NCI-H526 treated with DMSO at 0.1 percent for 48 hours (cell line): ENCODE measurements around the gene ADM5.
"Not testable (repeated sequence)": the region's sequence is repeated elsewhere in the genome, so short reads cannot be mapped to it uniquely, and the experiment has no call there.

ENCODE experiments used
- DNase-seq: peaks from one replicate; lab custom pipeline; 2025; lab: John Stamatoyannopoulos, UW

The ADM5 gene

GRCh38 chr19:49701271-49701786, 11.9 kb downstream of the ADM5 start:
- no peak for DNase-seq

GRCh38 chr19:49704888-49705642, 15.7 kb downstream of the ADM5 start:
- no peak for DNase-seq

DNA sequence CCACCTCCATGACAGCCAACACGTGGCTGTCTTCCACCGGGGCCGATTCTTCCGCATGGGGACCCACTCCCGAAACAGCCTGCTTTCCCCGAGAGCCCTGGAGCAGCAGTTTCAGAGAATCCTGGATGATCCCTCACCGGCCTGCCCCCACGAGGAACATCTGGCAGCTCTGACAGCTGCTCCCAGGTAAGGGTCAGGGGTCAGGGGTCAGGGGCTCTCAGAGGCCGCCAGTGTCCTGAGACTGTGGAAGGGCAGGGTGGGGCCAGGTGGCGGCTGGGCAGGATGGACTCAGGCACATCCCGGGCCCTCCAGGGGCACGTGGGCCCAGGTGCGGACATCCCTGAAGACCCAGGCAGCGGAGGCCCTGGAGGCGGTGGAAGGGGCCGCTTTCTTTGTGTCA, 16.5 kb downstream of the ADM5 start:
- DNase-seq, result no peak

GRCh38 chr19:49710372-49710951, 21.1 kb downstream of the ADM5 start:
- DNase-seq, result no peak

DNA sequence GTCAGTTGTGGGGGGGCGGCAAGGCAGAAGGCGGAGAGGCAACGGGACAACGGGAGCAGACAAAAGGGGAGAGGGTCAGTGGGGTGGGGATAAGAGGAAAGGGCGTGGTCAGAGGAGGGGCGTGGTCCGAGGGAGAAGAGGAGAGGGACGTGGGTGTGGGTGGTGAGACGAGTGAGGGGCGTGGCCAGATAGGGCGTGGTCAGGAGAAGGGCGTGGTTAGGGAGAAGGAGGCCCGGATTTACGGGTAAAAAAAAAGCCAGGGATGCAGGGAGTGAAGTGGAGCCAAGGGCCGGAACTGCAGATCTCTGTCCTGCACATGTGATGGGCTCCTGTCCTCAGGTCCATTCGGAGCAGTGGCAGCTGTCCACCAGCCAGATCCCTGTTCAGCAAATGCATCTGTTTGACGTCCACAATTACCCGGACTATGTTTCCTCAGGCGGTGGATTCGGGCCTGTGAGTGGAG, 23.0 kb downstream of the ADM5 start:
- DNase-seq, result no peak

DNA sequence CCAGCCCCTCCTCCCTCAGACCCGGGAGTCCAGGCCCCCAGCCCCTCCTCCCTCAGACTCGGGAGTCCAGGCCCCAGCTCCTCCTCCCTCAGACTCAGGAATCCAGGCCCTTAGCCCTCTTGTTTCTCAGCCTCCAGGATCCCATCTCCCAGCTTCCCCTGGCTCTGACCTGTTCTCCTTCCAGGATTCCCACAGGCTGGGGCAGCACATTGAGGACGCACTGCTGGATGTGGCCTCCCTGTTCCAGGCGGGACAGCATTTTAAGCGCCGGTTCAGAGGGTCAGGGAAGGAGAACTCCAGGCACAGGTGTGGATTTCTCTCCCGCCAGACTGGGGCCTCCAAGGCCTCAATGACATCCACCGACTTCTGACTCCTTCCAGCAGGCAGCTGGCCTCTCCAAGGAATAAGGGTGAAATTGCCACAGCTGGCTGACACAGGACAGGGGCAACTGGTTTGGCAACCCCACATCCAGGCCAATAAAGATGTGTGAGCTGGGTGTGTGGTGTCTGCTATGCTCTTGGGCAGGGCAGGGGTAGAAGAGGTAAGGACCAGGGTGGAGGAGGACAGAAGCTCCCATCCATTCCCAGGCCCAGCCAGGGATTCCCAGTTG, 23.9 kb downstream of the ADM5 start:
- DNase-seq, result no peak

GRCh38 chr19:49716154-49716553, 26.8 kb downstream of the ADM5 start:
- DNase-seq, result no peak

- DNase-seq, result no peak
Measured at GRCh38 chr19:49718511-49718910, 29.1 kb downstream of the ADM5 start.

GRCh38 chr19:49718991-49719390, 29.6 kb downstream of the ADM5 start:
- DNase-seq, result no peak

- not testable (repeated sequence) for DNase-seq
Measured at GRCh38 chr19:49719420-49719819, 30.0 kb downstream of the ADM5 start.

GRCh38 chr19:49727217-49728030, 38.0 kb downstream of the ADM5 start:
- no peak for DNase-seq

DNA sequence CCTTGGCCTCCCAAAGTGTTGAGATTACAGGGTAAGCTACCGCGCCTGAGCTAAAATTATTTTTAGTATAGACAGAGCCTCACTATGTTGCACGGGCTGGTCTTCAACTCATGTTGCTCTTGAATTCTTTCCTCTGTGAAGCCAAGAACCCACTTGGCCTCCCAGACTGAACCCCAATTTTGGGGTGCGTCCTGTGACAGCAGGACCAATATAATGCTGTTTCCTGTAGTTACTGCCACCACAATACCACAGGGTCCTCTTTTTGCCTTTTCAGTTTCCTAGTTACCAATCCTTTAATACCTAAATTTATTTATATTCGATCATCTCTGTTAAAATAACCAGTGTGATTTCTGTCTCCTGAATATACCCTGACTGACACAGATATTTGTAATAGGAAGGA, 40.8 kb downstream of the ADM5 start:
- no peak for DNase-seq

DNA sequence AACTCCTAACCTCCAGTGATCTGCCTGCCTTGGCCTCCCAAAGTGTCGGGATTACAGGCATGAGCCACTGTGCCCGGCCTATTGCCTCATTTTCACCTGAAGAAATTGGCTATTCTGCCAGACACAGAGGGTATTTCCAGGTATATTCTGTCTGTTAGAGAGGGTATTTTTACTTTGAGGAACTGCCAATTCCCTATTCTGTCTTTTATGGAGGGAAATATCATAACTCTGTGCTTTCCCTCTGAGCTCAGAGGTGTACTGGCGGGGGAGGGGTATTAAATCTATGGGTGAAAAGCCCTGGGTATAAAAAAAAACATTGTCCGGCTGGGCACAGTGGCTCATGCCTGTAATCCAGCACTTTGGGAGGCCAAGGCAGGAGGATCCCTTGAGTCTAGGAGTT, 48.9 kb downstream of the ADM5 start:
- no peak for DNase-seq

DNA sequence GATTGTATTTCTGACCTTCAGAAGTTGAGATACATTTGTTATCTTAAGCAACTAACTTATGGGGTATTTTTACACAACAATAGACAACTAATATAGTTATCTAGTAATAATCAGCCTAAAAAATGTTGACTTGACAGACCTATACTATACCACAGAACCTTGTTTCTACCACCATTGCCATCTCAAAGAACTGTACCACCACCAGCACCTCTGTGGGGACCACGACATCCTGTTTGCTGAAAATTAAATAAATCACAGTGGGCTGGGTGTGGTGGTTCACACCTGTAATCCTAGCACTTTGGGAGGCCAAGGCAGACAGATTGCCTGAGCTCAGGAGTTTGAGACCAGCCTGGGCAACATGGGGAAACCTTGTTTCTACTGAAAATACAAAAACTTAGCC, 49.7 kb downstream of the ADM5 start:
- DNase-seq, result no peak

GRCh38 chr19:49739933-49740332, 50.5 kb downstream of the ADM5 start:
- DNase-seq, result no peak
